GM18505 (cell line): ENCODE results near the gene EPB41L3.

Source experiments
- ATAC-seq: cut with Tn5 transposase; IDR thresholded peaks from one replicate; pipeline ENCODE4 v1.9.1; 2021; ENCODE audit not compliant: unreplicated experiment
- POLR2A ChIP-seq: IDR thresholded peaks from 4 replicates; pipeline ENCODE4 v1.6.1; 2011; ENCODE audit warnings: borderline replicate concordance; ENCODE audit not compliant: insufficient read depth, insufficient read length; ENCODE audit errors: extremely low read depth

The EPB41L3 gene

DNA sequence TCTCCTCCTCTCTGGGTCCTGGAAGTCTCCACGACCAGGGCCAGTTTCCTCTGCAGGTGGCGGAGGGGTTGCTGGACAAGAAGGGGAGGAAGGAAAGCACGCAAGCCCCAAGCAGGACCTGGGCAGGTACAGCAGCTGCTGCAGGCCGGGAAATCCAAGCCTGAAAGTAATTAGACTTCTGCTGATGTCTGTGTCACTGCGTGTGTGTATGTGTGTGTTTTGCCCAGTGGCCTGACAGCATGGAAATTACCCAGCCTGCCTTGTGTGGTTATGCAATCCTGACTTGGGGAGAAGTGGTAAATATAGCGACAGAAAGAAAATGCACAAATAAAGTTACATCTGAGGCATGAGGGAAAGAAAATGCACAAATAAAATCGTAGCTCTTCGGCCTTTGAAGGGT, 126.5 kb downstream of the EPB41L3 start:
- no peak for ATAC-seq
- no peak for TF ChIP-seq POLR2A

DNA sequence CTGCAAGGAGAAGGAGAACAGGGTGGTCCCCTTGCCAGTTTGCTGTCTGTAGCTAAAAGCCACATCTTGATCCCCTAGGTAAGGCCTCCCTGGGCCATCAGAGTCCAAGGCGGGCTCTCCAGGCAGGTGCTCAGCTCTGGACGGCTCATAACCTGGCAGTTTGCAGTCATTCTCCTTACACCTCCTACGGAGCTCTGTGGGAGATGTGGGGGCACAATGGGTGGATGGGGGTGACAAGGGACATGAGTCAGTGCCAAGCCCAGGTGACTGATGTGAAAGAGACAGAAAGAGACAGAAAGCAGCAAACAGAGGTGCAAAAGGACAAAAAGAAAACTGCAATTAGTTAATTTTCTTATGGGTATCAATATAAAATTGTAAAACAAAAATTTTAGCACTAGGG, 127.7 kb downstream of the EPB41L3 start:
- TF ChIP-seq POLR2A = no peak

GRCh38 chr18:5415665-5416064, 128.1 kb downstream of the EPB41L3 start:
- no peak for TF ChIP-seq POLR2A
- ATAC-seq = no peak

More for the DNA sequence above, 127.7 kb downstream of the EPB41L3 start:
- ATAC-seq = no peak

GRCh38 chr18:5415031-5415430, 128.8 kb downstream of the EPB41L3 start:
- no peak for ATAC-seq
- TF ChIP-seq POLR2A = no peak

DNA sequence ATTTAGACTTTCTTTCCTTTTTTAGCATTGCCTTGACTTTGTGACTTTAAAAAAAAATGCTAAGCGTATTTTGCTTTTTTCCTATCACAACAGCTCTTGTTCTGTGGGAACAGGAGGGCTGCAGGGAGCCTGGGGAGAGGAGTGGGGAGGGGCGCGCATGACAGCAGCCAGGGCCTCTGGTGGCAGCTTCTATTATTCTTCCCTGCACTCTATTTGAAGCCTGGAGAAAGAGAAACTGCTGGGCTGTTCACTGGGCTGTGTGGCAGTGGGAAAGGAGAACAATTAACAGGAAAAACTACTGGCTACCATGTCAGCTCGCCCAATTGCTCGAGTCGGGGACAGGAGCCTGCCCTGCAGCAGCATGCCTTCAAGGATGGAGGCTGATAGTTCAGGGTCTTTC, 129.3 kb downstream of the EPB41L3 start:
- TF ChIP-seq POLR2A = no peak
- no peak for ATAC-seq

GRCh38 chr18:5413447-5413846, 130.3 kb downstream of the EPB41L3 start:
- no peak for ATAC-seq
- TF ChIP-seq POLR2A = no peak

- ATAC-seq = no peak
- TF ChIP-seq POLR2A = no peak
Observed at GRCh38 chr18:5410582-5410981, 133.2 kb downstream of the EPB41L3 start.

DNA sequence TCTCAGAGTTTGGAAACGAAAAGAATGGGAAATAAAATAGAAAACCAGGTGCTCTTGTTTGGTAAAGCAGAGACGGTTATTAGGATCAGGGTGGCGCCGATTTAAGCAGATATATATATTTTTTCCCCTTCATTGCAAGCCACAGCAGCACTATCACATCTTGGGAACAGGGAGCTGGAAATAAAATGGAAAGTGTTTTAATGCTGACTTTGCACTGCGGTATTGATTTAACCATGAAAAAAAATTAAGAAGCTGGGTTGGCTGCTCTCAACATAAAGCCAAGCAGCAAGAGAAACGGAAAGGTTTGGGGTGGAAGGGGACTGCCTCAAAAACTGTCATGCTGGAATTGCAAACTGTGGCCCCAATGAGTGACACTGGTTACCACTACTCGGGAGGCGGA, 145.5 kb downstream of the EPB41L3 start:
- no peak for TF ChIP-seq POLR2A
- ATAC-seq = no peak

- TF ChIP-seq POLR2A = no peak
- no peak for ATAC-seq
Observed at GRCh38 chr18:5397102-5397501, 146.7 kb downstream of the EPB41L3 start.

- no peak for ATAC-seq
- TF ChIP-seq POLR2A = no peak
Observed at GRCh38 chr18:5395860-5396448, 147.8 kb downstream of the EPB41L3 start.

GRCh38 chr18:5393779-5394178, 150.0 kb downstream of the EPB41L3 start:
- no peak for TF ChIP-seq POLR2A
- no peak for ATAC-seq

- ATAC-seq = no peak
- TF ChIP-seq POLR2A = no peak
Observed at GRCh38 chr18:5391409-5391808, 152.4 kb downstream of the EPB41L3 start.

- TF ChIP-seq POLR2A = no peak
- no peak for ATAC-seq
Observed at GRCh38 chr18:5389356-5389755, 154.4 kb downstream of the EPB41L3 start.

DNA sequence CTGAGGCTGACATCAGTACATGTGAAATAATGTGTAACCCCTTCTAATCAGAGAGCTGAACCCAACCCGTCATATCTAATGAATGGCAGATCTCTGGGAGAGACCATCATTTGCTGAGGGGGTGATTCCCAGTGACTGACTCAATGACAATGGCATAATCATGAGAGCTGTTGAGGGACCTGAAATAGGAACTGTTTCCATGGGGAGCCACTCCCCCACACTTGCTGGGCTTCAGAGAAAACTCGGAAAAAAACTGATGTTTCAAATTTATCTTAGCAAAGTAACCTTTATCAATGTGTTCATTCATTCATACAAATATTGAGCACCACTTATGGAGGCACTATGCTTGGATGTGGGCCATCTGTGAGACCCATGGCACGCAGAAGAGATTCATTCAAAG, 154.9 kb downstream of the EPB41L3 start:
- no peak for ATAC-seq

DNA sequence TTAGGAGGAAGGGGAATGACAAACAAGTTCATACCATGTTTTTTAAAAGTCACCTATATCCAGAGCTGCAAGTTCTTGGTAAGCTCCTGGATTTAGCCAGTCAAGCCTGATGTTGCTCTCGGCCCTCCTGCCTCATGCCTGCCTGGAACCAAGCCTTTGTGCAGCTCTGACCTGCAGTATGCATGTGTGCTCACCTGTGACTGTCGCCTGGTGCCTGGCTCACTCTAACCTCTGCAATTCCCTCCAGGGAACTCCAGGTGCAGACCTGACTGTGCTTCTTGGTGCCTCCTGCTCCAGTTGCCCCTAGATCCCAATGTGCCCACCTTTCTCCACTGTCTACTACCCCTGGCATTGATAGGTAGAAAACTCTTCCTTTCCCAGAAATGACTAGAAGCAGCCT, 163.2 kb downstream of the EPB41L3 start:
- no peak for ATAC-seq
- TF ChIP-seq POLR2A = no peak

More for the DNA sequence above, 154.9 kb downstream of the EPB41L3 start:
- no peak for TF ChIP-seq POLR2A
